T-cell (primary cell): Measurements from ENCODE around the gene C17orf114.

Source experiments
- ATAC-seq, 4 experiments: fragments of 200-7000 bp in 3 of 4; fragments of 150-1000 bp in 1 of 4; cut with Tn5 transposase; replicated peaks in 1 of 4; 1 replicate in 3 of 4; 2 replicates in 1 of 4; pipeline ENCODE4 v1.10.0; 2021; ENCODE audit warnings: moderate library complexity in 3 of 4, mild to moderate bottlenecking in 2 of 4, moderate number of reproducible peaks in 1 of 4
- CTCF ChIA-PET, 2 donors: fragments of 300-600 bp; sonication (Branson Sonifier 250); formaldehyde crosslinking; loops; one replicate each; lab custom pipeline; 2022; ENCODE audit warnings: antibody characterized with exemption in 2 of 2; lab: Charles Lee
- POLR2A ChIA-PET, 2 donors: fragments of 300-600 bp; sonication (Branson Sonifier 250); formaldehyde crosslinking; loops; one replicate each; lab custom pipeline; 2022; ENCODE audit warnings: antibody characterized with exemption in 2 of 2; lab: Charles Lee
- DNase-seq, 35 experiments: peaks; one replicate each; pipeline versions ENCODE4 v3.0.0 to v3.0.0-alpha.2; 2013 to 2023
- H3K27ac ChIP-seq: one replicate; pipeline ENCODE4 v1.5.1; 2013; ENCODE audit warnings: low read length
- H3K27me3 ChIP-seq, 2 experiments: replicated peaks in 1 of 2; 1 replicate in 1 of 2; 2 replicates in 1 of 2; pipeline versions ENCODE4 v1.6.1 to v1.7.0; 2013; ENCODE audit warnings: low read length in 1 of 2, mixed read lengths in 1 of 2; ENCODE audit not compliant: control insufficient read depth in 2 of 2, insufficient read depth in 2 of 2; ENCODE audit errors: extremely low read depth in 1 of 2
- H3K36me3 ChIP-seq, 2 donors: 1 replicate in 1 of 2; 2 replicates in 1 of 2; pipeline versions ENCODE4 v1.6.1 to v1.7.0; 2013; ENCODE audit warnings: low read length in 1 of 2; ENCODE audit not compliant: control insufficient read depth in 2 of 2, insufficient read depth in 1 of 2; ENCODE audit errors: extremely low read depth in 1 of 2
- H3K4me1 ChIP-seq, 2 experiments: 1 replicate in 1 of 2; 2 replicates in 1 of 2; pipeline versions ENCODE4 v1.6.1 to v1.7.0; 2013; ENCODE audit warnings: low read length in 2 of 2, mixed read lengths in 1 of 2; ENCODE audit not compliant: insufficient read depth in 2 of 2, control insufficient read depth in 1 of 2; ENCODE audit errors: extremely low read depth in 1 of 2
- H3K4me3 ChIP-seq, 2 donors: 1 replicate in 1 of 2; 2 replicates in 1 of 2; pipeline versions ENCODE4 v1.5.1 to v1.7.0; 2013; ENCODE audit warnings: mild to moderate bottlenecking in 2 of 2, low read length in 1 of 2, moderate library complexity in 1 of 2; ENCODE audit not compliant: control insufficient read depth in 1 of 2; ENCODE audit errors: extremely low read depth in 1 of 2
- H3K9me3 ChIP-seq: 2 replicates; pipeline ENCODE4 v1.7.0; 2013
- H3K27ac Mint-ChIP-seq, 2 donors: one replicate each; pipeline ENCODE4 v1.8.0; 2020 to 2021; ENCODE audit warnings: mild to moderate bottlenecking in 2 of 2, mixed read lengths in 2 of 2
- H3K27me3 Mint-ChIP-seq, 2 donors: one replicate each; pipeline ENCODE4 v1.8.0; 2021 to 2022; ENCODE audit warnings: mixed read lengths in 2 of 2
- H3K36me3 Mint-ChIP-seq: one replicate; pipeline ENCODE4 v1.8.0; 2021; ENCODE audit warnings: mixed read lengths
- H3K4me1 Mint-ChIP-seq, 3 donors: one replicate each; pipeline ENCODE4 v1.8.0; 2020 to 2022; ENCODE audit warnings: mixed read lengths in 3 of 3, mild to moderate bottlenecking in 1 of 3
- H3K4me3 Mint-ChIP-seq, 3 donors: one replicate each; pipeline ENCODE4 v1.8.0; 2020 to 2022; ENCODE audit warnings: mild to moderate bottlenecking in 3 of 3, mixed read lengths in 3 of 3, moderate library complexity in 3 of 3
- H3K9me3 Mint-ChIP-seq, 3 donors: one replicate each; pipeline ENCODE4 v1.8.0; 2020 to 2022; ENCODE audit warnings: mixed read lengths in 3 of 3
- WGBS: methylation state at CpG from one replicate; pipeline ENCODE4 v1.1.5; 2013; ENCODE audit warnings: missing lambda C conversion rate; ENCODE audit not compliant: insufficient coverage; 5-methylcytosine and 5-hydroxymethylcytosine counted together

C17orf114 gene

DNA sequence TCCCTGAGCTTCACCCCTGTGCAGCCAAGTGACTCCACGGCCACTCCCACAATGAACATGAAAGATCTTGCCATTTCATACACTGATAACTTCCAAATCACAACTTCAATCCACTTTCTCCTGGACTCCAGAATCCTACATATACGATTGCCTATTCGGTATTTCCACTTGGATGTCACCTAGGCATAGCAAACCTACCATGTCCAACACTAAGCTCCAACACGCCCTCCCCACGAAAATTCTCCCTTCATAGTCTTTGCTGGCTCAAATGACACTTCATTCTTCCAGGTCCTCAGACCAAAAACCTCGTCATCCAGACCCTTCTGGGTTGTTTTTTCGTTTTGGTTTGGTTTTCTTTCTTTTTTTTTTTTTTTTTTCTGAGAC is 11.4 kb downstream of the C17orf114 start:
- H3K4me1 ChIP-seq, result peaks cover 8 to 33% of the 10 kb centered on the region in 2 experiments
- Mint-ChIP-seq H3K4me3 (peak overlapping the region; percentile 83 to 91 (median 85)), H3K4me1 (peaks cover 19 to 27% (median 22%) of the 10 kb centered on the region in 3 donors), H3K36me3 (no peaks in the 10 kb centered on the region), H3K27ac (peak overlapping the region; percentile 68 to 82), H3K27me3 (peaks cover 22 to 24% of the 10 kb centered on the region in 2 donors), H3K9me3 (no peaks in the 10 kb centered on the region)
- no peaks in the 10 kb centered on the region for H3K9me3 ChIP-seq
- 89% methylated on average over 2 of the region's 7 CpGs for WGBS
- peak overlapping the region; percentile 47 for H3K27ac ChIP-seq
- ATAC-seq, result no peak
- CTCF ChIA-PET, result interaction anchor here (0.5 to 1.8 kb wide), 13 partner anchors 14 to 149 kb away, joined by 3 to 12 read pairs (median 4); partner anchors contain the start of genes MED11 (in 2 of the 2), ARRB2 (in 1 of the 2), RNF167 (in 1 of the 2) and SLC25A11 (in 1 of the 2)
- DNase-seq, result no peak
- POLR2A ChIA-PET, result interaction anchor here in 1 of 2 donors (0.5 kb wide), 1 partner anchor 63 kb away, joined by 5 read pairs; no protein-coding TSS in a partner anchor
- H3K36me3 ChIP-seq, result no peaks in the 10 kb centered on the region
- peak overlapping the region; percentile 47 to 64 for H3K4me3 ChIP-seq
- peaks cover 7 to 36% of the 10 kb centered on the region in 2 experiments for H3K27me3 ChIP-seq

- peak; percentile 91 to 95 (median 94) for ATAC-seq
- Mint-ChIP-seq H3K36me3 (no peaks in the 10 kb centered on the region), H3K4me1 (peaks cover 18 to 32% (median 25%) of the 10 kb centered on the region in 3 donors), H3K27me3 (peaks cover 22 to 30% of the 10 kb centered on the region in 2 donors), H3K4me3 (peak overlapping the region; percentile 83 to 91 (median 85)), H3K27ac (peak overlapping the region; percentile 68 to 82), H3K9me3 (no peaks in the 10 kb centered on the region)
- H3K4me3 ChIP-seq, result peak overlapping the region; percentile 47 to 64
- H3K27ac ChIP-seq, result peak overlapping the region; percentile 47
- ChIA-PET CTCF (interaction anchor here (0.5 to 1.8 kb wide), 13 partner anchors 14 to 150 kb away, joined by 3 to 12 read pairs (median 4); partner anchors contain the start of genes MED11 (in 2 of the 2), ARRB2 (in 1 of the 2), RNF167 (in 1 of the 2) and SLC25A11 (in 1 of the 2)), POLR2A (interaction anchor here in 1 of 2 donors (0.6 kb wide), 2 partner anchors 43 to 58 kb away, joined by 3 to 6 read pairs; no protein-coding TSS in a partner anchor)
- no peaks in the 10 kb centered on the region for H3K9me3 ChIP-seq
- DNase-seq, result peak; percentile 53 to 88 (median 68)
- under 1% methylated on average over 72 of the region's 91 CpGs for WGBS
- H3K4me1 ChIP-seq, result peaks cover 8 to 35% of the 10 kb centered on the region in 2 experiments
- H3K27me3 ChIP-seq, result peaks cover 7 to 42% of the 10 kb centered on the region in 2 experiments
- H3K36me3 ChIP-seq, result no peaks in the 10 kb centered on the region
These were observed 12.0 kb downstream of the C17orf114 start for GRCh38 chr17:4789951-4790704.

GRCh38 chr17:4789701-4789950 is 12.5 kb downstream of the C17orf114 start:
- Histone ChIP-seq H3K27ac (no peak overlapping the region), H3K4me3 (peak overlapping the region; percentile 47 to 64)

DNA sequence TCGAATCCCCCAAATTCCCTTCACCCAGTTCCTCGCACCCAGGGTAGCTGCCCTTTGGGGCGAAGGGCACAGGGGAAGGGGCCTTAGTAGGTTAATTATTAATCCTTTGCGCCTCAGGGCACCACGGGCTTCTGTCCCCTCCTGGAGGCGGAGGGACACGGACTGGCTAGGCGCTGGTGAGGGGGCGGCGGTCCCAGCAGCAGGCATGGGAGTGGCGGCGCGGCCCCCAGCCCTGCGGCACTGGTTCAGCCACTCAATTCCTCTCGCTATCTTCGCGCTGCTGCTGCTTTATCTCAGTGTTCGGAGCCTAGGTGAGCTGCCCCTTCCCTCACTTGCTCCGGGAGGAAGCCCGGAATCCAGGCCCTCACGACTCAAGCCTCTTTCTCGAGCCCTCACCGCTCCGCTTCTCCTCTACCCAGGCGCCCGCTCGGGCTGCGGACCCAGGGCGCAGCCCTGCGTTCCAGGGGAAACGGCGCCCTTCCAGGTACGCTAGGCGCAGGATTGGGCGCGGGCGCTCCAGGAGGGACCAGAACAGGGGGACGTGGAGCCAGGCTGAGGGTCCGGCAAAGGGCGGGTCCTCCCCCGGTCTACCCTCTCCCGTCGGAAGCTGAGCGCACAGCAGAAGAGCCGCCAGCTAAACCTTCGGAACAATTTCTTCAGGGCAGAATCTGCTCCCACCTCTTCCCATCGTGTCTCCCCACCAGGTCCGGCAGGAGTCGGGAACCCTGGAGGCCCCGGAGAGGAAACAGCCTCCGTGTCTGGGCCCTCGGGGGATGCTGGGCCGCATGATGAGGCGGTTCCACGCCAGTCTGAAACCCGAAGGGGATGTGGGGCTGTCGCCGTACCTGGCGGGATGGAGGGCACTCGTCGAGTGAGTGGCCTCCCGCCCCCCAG is 13.1 kb downstream of the C17orf114 start, which contains the start of gene GLTPD2:
Gene GLTPD2, plus strand, starts transcription at position 158 of the 894 bp plus-strand sequence. Its CDS starts 48 bp downstream, at position 206.
- WGBS, result 42% methylated on average over 55 of the region's 62 CpGs
- H3K4me3 Mint-ChIP-seq, result peak within 1 kb of the TSS; percentile 66 to 85 (median 73)
- peaks cover 22 to 41% of the 10 kb centered on the region in 2 donors for H3K27me3 Mint-ChIP-seq
- H3K27ac Mint-ChIP-seq, result no peak within 1 kb of the TSS
- ChIA-PET POLR2A (no interaction called here), CTCF (interaction anchor here in 1 of 2 donors (0.8 to 1.8 kb wide), 3 partner anchors 37 to 79 kb away, joined by 4 to 12 read pairs (median 4); partner anchors contain the start of genes ARRB2 and MED11)
- DNase-seq (no peak), ATAC-seq (no peak)
- H3K36me3 Mint-ChIP-seq, result no peaks in the 10 kb centered on the region
- peaks cover 18 to 34% (median 27%) of the 10 kb centered on the region in 3 donors for H3K4me1 Mint-ChIP-seq
- no peak within 1 kb of the TSS for H3K27ac ChIP-seq
- H3K27me3 ChIP-seq, result peaks cover 10 to 53% of the 10 kb centered on the region in 2 experiments
- H3K4me3 ChIP-seq, result peak within 1 kb of the TSS; percentile 47 to 64
- peaks cover 8 to 37% of the 10 kb centered on the region in 2 experiments for H3K4me1 ChIP-seq
- H3K9me3 ChIP-seq, result no peaks in the 10 kb centered on the region
- no peaks in the 10 kb centered on the region for H3K9me3 Mint-ChIP-seq
- H3K36me3 ChIP-seq, result no peaks in the 10 kb centered on the region

More at GRCh38 chr17:4789701-4789950, 12.5 kb downstream of the C17orf114 start:
- Mint-ChIP-seq H3K27me3 (peaks cover 22 to 35% of the 10 kb centered on the region in 2 donors), H3K36me3 (no peaks in the 10 kb centered on the region), H3K4me3 (peak overlapping the region; percentile 66 to 85 (median 73)), H3K4me1 (peaks cover 18 to 33% (median 26%) of the 10 kb centered on the region in 3 donors), H3K27ac (no peak overlapping the region), H3K9me3 (no peaks in the 10 kb centered on the region)
- no peaks in the 10 kb centered on the region for H3K36me3 ChIP-seq
- 0% methylated on average over 25 of the region's 25 CpGs for WGBS
- ChIA-PET CTCF (interaction anchor here (0.8 to 1.8 kb wide), 5 partner anchors 36 to 80 kb away, joined by 3 to 12 read pairs (median 4); partner anchors contain the start of genes MED11 (in 2 of the 2) and ARRB2 (in 1 of the 2)), POLR2A (interaction anchor here in 1 of 2 donors (0.6 kb wide), 1 partner anchor 43 kb away, joined by 3 read pairs; no protein-coding TSS in a partner anchor)
- H3K9me3 ChIP-seq, result no peaks in the 10 kb centered on the region
- peaks cover 9 to 47% of the 10 kb centered on the region in 2 experiments for H3K27me3 ChIP-seq
- DNase-seq, result peak in 2 of 35 experiments; percentile 36 to 46
- H3K4me1 ChIP-seq, result peaks cover 8 to 37% of the 10 kb centered on the region in 2 experiments
- ATAC-seq, result peak in 2 of 4 experiments; percentile 42 to 43

DNA sequence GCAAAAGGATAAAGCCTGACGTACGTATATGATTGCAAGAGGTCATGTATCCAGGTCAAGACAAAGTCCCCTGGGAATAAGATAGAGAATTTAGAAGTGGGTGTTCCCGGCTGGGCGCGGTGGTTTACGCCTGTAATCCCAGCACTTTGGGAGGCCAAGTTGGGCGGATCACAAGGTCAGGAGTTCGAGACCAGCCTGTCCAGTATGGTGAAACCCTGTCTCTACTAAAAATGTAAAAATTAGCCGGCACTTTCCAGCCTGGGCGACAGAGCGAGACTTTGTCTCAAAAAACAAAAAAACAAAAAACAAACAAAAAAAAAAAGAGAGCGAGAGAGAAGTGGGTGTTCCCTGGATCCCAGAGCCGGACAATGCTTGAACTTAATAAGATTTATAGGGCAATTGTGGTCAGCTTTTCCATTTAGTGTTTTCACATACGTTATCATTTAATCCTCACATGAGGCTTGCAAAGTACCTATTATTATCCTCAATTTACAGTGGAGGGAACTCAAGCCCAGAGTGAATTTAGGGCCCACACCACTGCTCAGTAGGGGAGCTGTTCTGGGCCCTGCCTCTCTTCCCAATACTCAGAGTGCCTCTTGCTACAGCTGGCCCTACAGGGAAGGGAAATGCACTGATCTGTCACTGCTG is 13.8 kb downstream of the C17orf114 start:
- H3K27me3 ChIP-seq, result peaks cover 13 to 58% of the 10 kb centered on the region in 2 experiments
- POLR2A ChIA-PET, result no interaction called here
- no peaks in the 10 kb centered on the region for H3K36me3 ChIP-seq
- peaks cover 8 to 37% of the 10 kb centered on the region in 2 experiments for H3K4me1 ChIP-seq
- H3K9me3 ChIP-seq, result no peaks in the 10 kb centered on the region
- 88% methylated on average over 5 of the region's 14 CpGs for WGBS
- no peak overlapping the region for H3K27ac Mint-ChIP-seq
- CTCF ChIA-PET, result no interaction called here
- H3K27me3 Mint-ChIP-seq, result peaks cover 27 to 47% of the 10 kb centered on the region in 2 donors
- H3K4me3 ChIP-seq, result no peak overlapping the region
- no peaks in the 10 kb centered on the region for H3K9me3 Mint-ChIP-seq
- H3K36me3 Mint-ChIP-seq, result no peaks in the 10 kb centered on the region
- DNase-seq (no peak), ATAC-seq (no peak)
- H3K4me1 Mint-ChIP-seq, result peaks cover 18 to 34% (median 27%) of the 10 kb centered on the region in 3 donors
- H3K27ac ChIP-seq, result no peak overlapping the region
- peak overlapping the region in 2 of 3 donors; percentile 26 to 69 for H3K4me3 Mint-ChIP-seq
